Measurements from ENCODE around the gene MYO1H. TPM values are rescaled to one million over a fixed set of nuclear protein-coding genes. Genes with fewer than 3 reads are reported as not detected.
A peak's percentile ranks its signal among the peaks of the same experiment; 100 is the strongest.
"Not testable (repeated sequence)": the region's sequence is repeated elsewhere in the genome, so short reads cannot be mapped to it uniquely, and the experiment has no call there.

Gene MYO1H
- total RNA-seq, 1 donor from 2014 or later, result 4.4 TPM

DNA sequence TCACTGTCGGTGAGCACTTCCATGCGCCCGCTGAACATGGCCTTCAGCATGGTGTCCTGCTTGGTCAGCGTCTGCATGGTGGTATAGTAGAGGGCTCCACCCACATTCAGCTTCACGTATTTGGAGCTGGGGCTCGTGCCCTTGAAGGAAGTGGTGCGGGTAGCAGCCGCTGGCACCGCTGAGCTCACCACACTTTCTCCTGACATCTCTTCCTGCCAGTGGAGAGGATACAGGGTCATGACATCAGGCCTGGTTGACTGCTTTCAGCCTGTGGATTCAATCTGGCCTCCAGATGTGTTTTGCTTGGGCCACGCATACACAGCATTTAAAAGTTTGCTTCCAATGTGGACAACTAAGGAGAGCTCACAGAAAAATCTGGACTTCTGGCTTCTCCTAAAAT, 121.8 kb downstream of the MYO1H start:
- H3K4me3 Mint-ChIP-seq (ENCODE audit: unreplicated experiment), result no peak overlapping the region
- DNase-seq (ENCODE audit: low spot score), result no peak
- peaks cover 51% of the 10 kb centered on the region for H3K36me3 Mint-ChIP-seq (ENCODE audit: low read depth, unreplicated experiment)
- no peaks in the 10 kb centered on the region for H3K9me3 Mint-ChIP-seq (ENCODE audit: unreplicated experiment)
- peaks cover 66% of the 10 kb centered on the region for H3K4me1 Mint-ChIP-seq (ENCODE audit: unreplicated experiment)
- H3K27me3 Mint-ChIP-seq (ENCODE audit: unreplicated experiment), result peaks cover 5% of the 10 kb centered on the region
- H3K27ac Mint-ChIP-seq (ENCODE audit: unreplicated experiment), result no peak overlapping the region
- TF ChIP-seq, protein P1, sequence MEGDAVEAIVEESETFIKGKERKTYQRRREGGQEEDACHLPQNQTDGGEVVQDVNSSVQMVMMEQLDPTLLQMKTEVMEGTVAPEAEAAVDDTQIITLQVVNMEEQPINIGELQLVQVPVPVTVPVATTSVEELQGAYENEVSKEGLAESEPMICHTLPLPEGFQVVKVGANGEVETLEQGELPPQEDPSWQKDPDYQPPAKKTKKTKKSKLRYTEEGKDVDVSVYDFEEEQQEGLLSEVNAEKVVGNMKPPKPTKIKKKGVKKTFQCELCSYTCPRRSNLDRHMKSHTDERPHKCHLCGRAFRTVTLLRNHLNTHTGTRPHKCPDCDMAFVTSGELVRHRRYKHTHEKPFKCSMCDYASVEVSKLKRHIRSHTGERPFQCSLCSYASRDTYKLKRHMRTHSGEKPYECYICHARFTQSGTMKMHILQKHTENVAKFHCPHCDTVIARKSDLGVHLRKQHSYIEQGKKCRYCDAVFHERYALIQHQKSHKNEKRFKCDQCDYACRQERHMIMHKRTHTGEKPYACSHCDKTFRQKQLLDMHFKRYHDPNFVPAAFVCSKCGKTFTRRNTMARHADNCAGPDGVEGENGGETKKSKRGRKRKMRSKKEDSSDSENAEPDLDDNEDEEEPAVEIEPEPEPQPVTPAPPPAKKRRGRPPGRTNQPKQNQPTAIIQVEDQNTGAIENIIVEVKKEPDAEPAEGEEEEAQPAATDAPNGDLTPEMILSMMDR (IDR thresholded peaks at IDR 0.05; ENCODE audit: unreplicated experiment), result no peak

DNA sequence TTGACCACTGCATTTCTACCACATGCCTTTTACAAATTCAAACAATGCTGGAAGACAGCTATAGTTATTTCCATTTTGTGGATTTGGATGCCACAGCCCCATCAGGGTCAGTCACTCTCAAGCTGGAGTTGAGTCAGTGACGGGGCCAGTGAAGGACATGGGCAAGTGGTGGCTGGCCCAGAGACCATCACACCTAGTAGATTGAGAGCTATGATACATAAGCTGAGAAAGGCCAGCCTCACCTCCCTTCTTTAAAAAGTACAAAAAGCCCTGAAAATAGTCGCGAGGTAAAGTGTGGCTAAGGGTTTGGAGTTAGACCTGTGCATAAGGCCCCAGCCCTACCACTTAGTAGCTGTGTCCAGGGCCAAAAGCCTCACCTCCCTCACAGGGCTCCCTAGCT, 125.3 kb downstream of the MYO1H start:
- Mint-ChIP-seq H3K9me3 (ENCODE audit: unreplicated experiment) (no peaks in the 10 kb centered on the region), H3K27me3 (ENCODE audit: unreplicated experiment) (peaks cover 13% of the 10 kb centered on the region), H3K36me3 (ENCODE audit: low read depth, unreplicated experiment) (peaks cover 34% of the 10 kb centered on the region), H3K4me1 (ENCODE audit: unreplicated experiment) (peaks cover 62% of the 10 kb centered on the region), H3K4me3 (ENCODE audit: unreplicated experiment) (no peak overlapping the region), H3K27ac (ENCODE audit: unreplicated experiment) (no peak overlapping the region)
- TF ChIP-seq, protein P1 (IDR thresholded peaks at IDR 0.05; ENCODE audit: unreplicated experiment), result no peak
- DNase-seq (ENCODE audit: low spot score), result no peak

DNA sequence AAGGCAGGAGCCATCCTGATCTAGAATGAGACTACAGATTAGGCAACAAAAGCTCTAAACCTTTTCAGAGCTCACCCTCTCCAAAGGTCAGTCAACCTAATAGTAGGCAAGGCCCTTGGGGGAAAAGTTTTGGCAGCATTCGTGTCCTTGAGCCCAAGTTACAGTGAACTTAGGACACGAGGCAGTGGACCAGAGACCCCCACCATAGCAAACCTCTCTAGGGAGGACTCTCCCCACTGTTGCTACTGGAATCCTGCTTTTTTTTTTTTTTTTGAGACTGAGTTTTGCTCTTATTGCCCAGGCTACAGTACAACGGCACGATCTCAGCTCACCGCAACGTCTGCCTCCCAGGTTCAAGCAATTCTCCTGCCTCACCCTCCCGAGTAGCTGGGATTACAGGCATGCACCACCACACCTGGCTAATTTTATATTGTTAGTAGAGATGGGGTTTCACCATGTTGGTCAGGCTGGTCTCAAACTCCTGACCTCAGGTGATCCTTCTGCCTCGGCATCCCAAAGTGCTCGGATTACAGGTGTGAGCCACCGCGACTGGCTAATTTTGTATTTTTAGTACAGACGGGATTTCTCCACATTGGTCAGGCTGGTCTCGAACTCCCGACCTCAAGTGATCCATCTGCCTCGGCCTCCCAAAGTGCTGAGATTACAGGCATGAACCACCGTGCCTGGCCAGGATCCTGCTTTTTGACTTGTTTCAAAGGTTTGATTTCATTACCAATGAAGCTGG, 126.0 kb downstream of the MYO1H start:
- H3K27me3 Mint-ChIP-seq (ENCODE audit: unreplicated experiment); DNase-seq (ENCODE audit: low spot score); H3K27ac Mint-ChIP-seq (ENCODE audit: unreplicated experiment); H3K4me3 Mint-ChIP-seq (ENCODE audit: unreplicated experiment); H3K9me3 Mint-ChIP-seq (ENCODE audit: unreplicated experiment): not testable (repeated sequence)
- Mint-ChIP-seq H3K4me1 (ENCODE audit: unreplicated experiment) (peaks cover 58% of the 10 kb centered on the region), H3K36me3 (ENCODE audit: low read depth, unreplicated experiment) (peaks cover 27% of the 10 kb centered on the region)

DNA sequence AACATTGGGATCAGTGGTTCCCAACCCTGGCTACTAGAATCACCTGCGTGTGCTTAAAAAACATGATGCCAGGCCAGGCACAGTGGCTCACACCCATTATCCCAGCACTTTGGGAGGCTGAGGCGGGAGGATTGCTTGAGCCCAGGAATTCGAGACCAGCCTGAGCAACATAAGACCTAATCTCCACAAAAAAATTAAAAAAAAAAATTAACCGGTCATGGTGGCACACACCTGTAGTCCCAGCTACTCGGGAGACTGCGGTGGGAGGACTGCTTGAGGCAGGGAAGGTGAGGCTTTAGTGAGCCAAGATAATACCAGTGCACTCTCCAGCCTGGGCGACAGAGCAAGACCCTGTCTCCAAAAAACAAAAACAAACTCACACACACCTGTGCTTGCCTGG, 127.4 kb downstream of the MYO1H start:
- peaks cover 17% of the 10 kb centered on the region for H3K36me3 Mint-ChIP-seq (ENCODE audit: low read depth, unreplicated experiment)
- DNase-seq (ENCODE audit: low spot score), result no peak
- H3K4me1 Mint-ChIP-seq (ENCODE audit: unreplicated experiment), result peaks cover 61% of the 10 kb centered on the region
- H3K27ac Mint-ChIP-seq (ENCODE audit: unreplicated experiment), result peak overlapping the region; percentile 57
- H3K9me3 Mint-ChIP-seq (ENCODE audit: unreplicated experiment), result no peaks in the 10 kb centered on the region
- TF ChIP-seq, protein P1 (IDR thresholded peaks at IDR 0.05; ENCODE audit: unreplicated experiment), result no peak
- H3K4me3 Mint-ChIP-seq (ENCODE audit: unreplicated experiment), result peak overlapping the region; percentile 100
- peaks cover 10% of the 10 kb centered on the region for H3K27me3 Mint-ChIP-seq (ENCODE audit: unreplicated experiment)

DNA sequence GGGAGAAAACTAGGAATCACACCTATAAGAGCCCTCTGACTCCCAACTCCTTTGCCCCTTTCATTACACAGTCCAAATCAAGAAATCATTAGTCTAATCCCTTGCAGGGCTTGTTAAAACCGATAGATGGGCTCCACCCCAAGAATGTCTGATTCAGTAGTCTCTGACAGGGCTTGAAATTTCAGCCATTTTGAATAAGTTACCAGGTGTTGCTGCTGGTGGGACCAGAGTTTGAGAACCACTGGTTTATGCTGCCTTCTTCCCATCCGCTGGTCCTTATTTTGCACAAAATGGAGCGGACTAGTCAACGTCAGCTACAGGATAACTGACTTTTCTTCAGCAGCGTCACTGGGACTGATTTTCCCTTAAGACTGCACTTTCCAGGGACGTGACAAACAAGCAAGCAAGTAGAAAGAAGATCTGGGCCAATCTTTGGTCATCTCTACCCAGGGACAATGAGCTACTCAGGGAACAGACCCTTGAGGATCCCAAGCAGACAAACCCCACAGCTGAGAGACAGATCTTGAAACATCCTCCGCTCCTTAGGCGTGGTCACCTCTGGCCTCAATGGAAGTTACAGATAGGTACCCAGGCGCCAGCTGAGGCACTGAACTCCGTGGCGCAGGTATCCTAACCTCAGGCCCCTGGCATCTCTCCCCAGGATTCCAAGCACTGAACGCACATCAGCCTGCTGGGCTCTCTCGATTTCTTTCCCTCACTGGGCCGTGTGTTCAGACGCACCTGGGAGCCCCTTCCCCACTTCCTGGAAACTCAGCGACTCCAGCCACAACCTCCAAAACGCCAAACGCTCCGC, 128.5 kb downstream of the MYO1H start:
- peaks cover 52% of the 10 kb centered on the region for H3K4me1 Mint-ChIP-seq (ENCODE audit: unreplicated experiment)
- peak overlapping the region; percentile 99 for H3K27ac Mint-ChIP-seq (ENCODE audit: unreplicated experiment)
- no peaks in the 10 kb centered on the region for H3K9me3 Mint-ChIP-seq (ENCODE audit: unreplicated experiment)
- DNase-seq (ENCODE audit: low spot score), result no peak
- TF ChIP-seq, protein P1 (IDR thresholded peaks at IDR 0.05; ENCODE audit: unreplicated experiment), result no peak
- peaks cover 10% of the 10 kb centered on the region for H3K27me3 Mint-ChIP-seq (ENCODE audit: unreplicated experiment)
- H3K4me3 Mint-ChIP-seq (ENCODE audit: unreplicated experiment), result peak overlapping the region; percentile 100
- H3K36me3 Mint-ChIP-seq (ENCODE audit: low read depth, unreplicated experiment), result peaks cover 8% of the 10 kb centered on the region
